ENCODE measurements around the gene DACH1. TPM values are rescaled to one million over a fixed set of nuclear protein-coding genes. Genes with fewer than 3 reads are reported as not detected.

The DACH1 gene
- total RNA-seq, 4 donors from 2014 or later = 0.98 to 1.6 (median 1.0) TPM

DNA sequence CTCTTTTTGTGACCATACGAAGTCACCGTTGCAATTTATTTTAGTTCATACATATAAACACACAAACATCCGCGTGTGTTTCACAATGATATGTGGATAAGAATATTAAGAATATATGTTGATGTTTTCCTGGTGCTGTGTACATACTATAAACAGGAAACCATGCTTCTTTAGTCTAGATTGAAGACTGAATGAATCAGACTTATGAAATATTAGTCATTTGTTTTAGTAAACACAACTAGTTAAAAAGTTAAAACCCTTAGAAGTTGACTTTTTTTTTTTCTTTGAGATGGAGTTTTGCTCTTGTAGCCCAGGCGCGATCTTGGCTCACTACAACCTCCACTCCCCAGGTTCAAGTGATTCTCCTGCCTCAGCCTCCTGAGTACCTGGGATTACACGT, 257.7 kb downstream of the DACH1 start:
- in situ Hi-C loops (cut with MboI; ENCODE audit: low sequenced_read_pairs in 4 of 4) = loop anchor here in 1 of 4 donors (10.0 kb wide), 1 partner anchor 64 kb away; no protein-coding TSS in a partner anchor

DNA sequence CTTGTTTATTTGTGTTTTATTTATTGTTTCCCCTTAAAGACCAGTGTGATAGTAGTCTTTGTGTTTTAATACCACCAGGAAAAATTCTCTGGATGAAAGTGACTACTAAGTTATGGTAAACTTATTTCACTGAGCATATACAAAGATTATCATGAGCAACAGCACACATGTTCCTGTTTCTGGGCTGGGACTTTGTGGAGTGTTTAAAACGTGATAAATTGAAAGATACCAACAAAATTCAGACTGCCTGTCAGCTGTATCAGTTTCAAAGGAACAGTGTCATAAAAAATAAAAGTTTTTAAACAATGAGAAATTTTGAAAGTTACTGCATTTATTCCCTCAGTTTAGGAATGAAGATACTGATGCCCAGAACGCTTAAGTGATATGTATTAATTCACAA, 259.4 kb downstream of the DACH1 start:
- DNase-seq (no peak), ATAC-seq (no peak)
- Histone ChIP-seq H3K4me3 (no peak overlapping the region), H3K4me1 (no peaks in the 10 kb centered on the region), H3K27ac (no peak overlapping the region), H3K27me3 (no peaks in the 10 kb centered on the region), H3K36me3 (no peaks in the 10 kb centered on the region), H3K9me3 (no peaks in the 10 kb centered on the region)
- intact Hi-C loops (cut with DNase I; ENCODE audit: low total_unique reads) = no loop called here
- TF ChIP-seq POLR2A (IDR thresholded peaks at IDR 0.05) = no peak
- TF ChIP-seq, protein P1, sequence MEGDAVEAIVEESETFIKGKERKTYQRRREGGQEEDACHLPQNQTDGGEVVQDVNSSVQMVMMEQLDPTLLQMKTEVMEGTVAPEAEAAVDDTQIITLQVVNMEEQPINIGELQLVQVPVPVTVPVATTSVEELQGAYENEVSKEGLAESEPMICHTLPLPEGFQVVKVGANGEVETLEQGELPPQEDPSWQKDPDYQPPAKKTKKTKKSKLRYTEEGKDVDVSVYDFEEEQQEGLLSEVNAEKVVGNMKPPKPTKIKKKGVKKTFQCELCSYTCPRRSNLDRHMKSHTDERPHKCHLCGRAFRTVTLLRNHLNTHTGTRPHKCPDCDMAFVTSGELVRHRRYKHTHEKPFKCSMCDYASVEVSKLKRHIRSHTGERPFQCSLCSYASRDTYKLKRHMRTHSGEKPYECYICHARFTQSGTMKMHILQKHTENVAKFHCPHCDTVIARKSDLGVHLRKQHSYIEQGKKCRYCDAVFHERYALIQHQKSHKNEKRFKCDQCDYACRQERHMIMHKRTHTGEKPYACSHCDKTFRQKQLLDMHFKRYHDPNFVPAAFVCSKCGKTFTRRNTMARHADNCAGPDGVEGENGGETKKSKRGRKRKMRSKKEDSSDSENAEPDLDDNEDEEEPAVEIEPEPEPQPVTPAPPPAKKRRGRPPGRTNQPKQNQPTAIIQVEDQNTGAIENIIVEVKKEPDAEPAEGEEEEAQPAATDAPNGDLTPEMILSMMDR (IDR thresholded peaks at IDR 0.05 in 4 of 5, conservative IDR thresholded peaks at IDR 0.05 in 1 of 5) = no peak
- in situ Hi-C loops (cut with MboI; ENCODE audit: low sequenced_read_pairs in 4 of 4) = loop anchor here in 1 of 4 donors (10.0 kb wide), 1 partner anchor 63 kb away; no protein-coding TSS in a partner anchor

More for the DNA sequence above, 257.7 kb downstream of the DACH1 start:
- intact Hi-C loops (cut with DNase I; ENCODE audit: low total_unique reads) = no loop called here
- Histone ChIP-seq H3K4me1 (no peaks in the 10 kb centered on the region), H3K27ac (no peak overlapping the region), H3K36me3 (no peaks in the 10 kb centered on the region), H3K27me3 (no peaks in the 10 kb centered on the region), H3K4me3 (no peak overlapping the region), H3K9me3 (no peaks in the 10 kb centered on the region)
- no peak for ATAC-seq
- TF ChIP-seq, protein P1 (IDR thresholded peaks at IDR 0.05 in 4 of 5, conservative IDR thresholded peaks at IDR 0.05 in 1 of 5) = no peak
- no peak for TF ChIP-seq POLR2A (IDR thresholded peaks at IDR 0.05)
- DNase-seq = no peak

DNA sequence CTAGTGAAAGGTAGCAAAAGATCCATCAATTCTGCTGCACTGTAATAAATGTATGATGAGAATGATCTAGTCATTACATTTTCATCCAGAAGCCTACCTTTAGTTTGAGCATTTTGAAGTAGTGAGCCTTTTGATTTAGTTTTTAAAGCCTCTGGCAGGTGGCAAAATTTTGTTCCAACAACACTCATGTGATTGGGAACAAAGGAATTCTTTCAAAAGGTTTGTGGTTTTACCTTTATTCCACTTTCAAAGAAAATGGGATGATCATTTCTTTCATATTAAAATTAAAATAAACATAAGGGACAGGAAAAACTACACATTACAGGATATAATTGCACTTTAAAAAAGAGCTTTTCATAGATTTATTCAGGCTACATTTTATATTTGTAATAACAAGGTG, 260.2 kb downstream of the DACH1 start:
- H3K36me3 ChIP-seq = no peaks in the 10 kb centered on the region
- TF ChIP-seq, protein P1 (IDR thresholded peaks at IDR 0.05 in 4 of 5, conservative IDR thresholded peaks at IDR 0.05 in 1 of 5) = no peak
- no peak for TF ChIP-seq POLR2A (IDR thresholded peaks at IDR 0.05)
- intact Hi-C loops (cut with DNase I; ENCODE audit: low total_unique reads) = no loop called here
- no peak for DNase-seq
- in situ Hi-C loops (cut with MboI; ENCODE audit: low sequenced_read_pairs in 4 of 4) = loop anchor here in 1 of 4 donors (10.0 kb wide), 1 partner anchor 62 kb away; no protein-coding TSS in a partner anchor
- no peak overlapping the region for H3K27ac ChIP-seq
- no peaks in the 10 kb centered on the region for H3K4me1 ChIP-seq
- ATAC-seq = no peak
- H3K27me3 ChIP-seq = no peaks in the 10 kb centered on the region
- H3K4me3 ChIP-seq = no peak overlapping the region
- H3K9me3 ChIP-seq = no peaks in the 10 kb centered on the region

DNA sequence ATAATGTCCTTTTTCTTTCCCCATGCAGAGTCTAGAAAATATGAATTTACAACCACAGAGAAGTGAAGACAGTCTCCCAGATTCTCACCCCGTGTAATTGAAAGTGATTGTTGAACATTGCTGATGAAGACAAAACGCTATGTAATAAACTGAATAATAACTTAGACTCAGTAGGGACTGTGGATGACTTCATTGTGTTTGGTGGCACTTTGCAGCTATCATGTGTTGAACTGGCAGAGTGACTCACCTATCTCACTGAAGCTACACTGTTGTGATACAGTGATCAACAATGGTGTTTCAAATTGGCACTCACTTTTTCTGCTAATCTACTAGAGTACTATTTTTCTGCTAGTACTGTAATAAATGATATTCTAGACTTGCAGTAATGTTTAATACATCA, 261.3 kb downstream of the DACH1 start:
- TF ChIP-seq, protein P1 (IDR thresholded peaks at IDR 0.05 in 4 of 5, conservative IDR thresholded peaks at IDR 0.05 in 1 of 5) = no peak
- no peak for TF ChIP-seq POLR2A (IDR thresholded peaks at IDR 0.05)
- Histone ChIP-seq H3K9me3 (no peaks in the 10 kb centered on the region), H3K4me3 (no peak overlapping the region), H3K27me3 (no peaks in the 10 kb centered on the region), H3K4me1 (no peaks in the 10 kb centered on the region), H3K36me3 (no peaks in the 10 kb centered on the region), H3K27ac (no peak overlapping the region)
- in situ Hi-C loops (cut with MboI; ENCODE audit: low sequenced_read_pairs in 4 of 4) = loop anchor here in 1 of 4 donors (10.0 kb wide), 1 partner anchor 61 kb away; no protein-coding TSS in a partner anchor
- ATAC-seq (no peak), DNase-seq (no peak)
- intact Hi-C loops (cut with DNase I; ENCODE audit: low total_unique reads) = no loop called here

DNA sequence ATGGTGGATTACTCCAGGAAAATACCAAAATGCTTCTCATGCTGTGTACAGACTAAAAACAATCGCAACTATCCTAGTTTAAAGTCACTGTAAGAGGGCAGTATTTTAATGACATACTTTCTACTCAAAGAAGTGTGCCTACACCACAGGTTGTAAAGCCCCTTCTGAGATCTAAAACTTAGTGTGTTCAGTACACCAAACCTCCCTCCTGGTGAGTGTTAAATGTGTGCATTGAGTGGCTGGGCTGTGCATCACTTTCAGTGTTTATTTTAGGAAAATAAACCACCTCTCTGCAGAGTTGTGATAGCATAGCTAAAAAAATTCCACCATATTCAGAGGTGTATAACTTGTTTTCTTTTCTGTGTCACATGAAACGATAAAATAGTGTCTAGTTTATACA, 263.7 kb downstream of the DACH1 start:
- no peaks in the 10 kb centered on the region for H3K4me1 ChIP-seq
- in situ Hi-C loops (cut with MboI; ENCODE audit: low sequenced_read_pairs in 4 of 4) = loop anchor here in 1 of 4 donors (10.0 kb wide), 1 partner anchor 58 kb away; no protein-coding TSS in a partner anchor

More for the DNA sequence above, 263.7 kb downstream of the DACH1 start:
- H3K4me3 ChIP-seq = no peak overlapping the region
- H3K27ac ChIP-seq = no peak overlapping the region
- DNase-seq = no peak
- ATAC-seq = no peak
- intact Hi-C loops (cut with DNase I; ENCODE audit: low total_unique reads) = no loop called here
- H3K36me3 ChIP-seq = no peaks in the 10 kb centered on the region
- TF ChIP-seq POLR2A (IDR thresholded peaks at IDR 0.05) = no peak
- TF ChIP-seq, protein P1 (IDR thresholded peaks at IDR 0.05 in 4 of 5, conservative IDR thresholded peaks at IDR 0.05 in 1 of 5) = no peak
- no peaks in the 10 kb centered on the region for H3K9me3 ChIP-seq
- H3K27me3 ChIP-seq = no peaks in the 10 kb centered on the region
